Activated naive CD8-positive, alpha-beta T cell treated with anti-CD3 and anti-CD28 coated beads, Interleukin-2, amount 50 U/mL, for 24 hours (primary cell): Measurements from ENCODE around the gene KRT77.
"Not testable (repeated sequence)": the region's sequence is repeated elsewhere in the genome, so short reads cannot be mapped to it uniquely, and the experiment has no call there.

Source experiments
- ATAC-seq: fragments of 150-1000 bp; cut with Tn5 transposase; one replicate; pipeline ENCODE4 v1.10.0; 2021
- DNase-seq: peaks from one replicate; pipeline ENCODE4 v3.0.0; 2021
- H3K27ac Mint-ChIP-seq: one replicate; pipeline ENCODE4 v1.8.0; 2021; ENCODE audit warnings: mild to moderate bottlenecking, mixed read lengths
- H3K27me3 Mint-ChIP-seq: one replicate; pipeline ENCODE4 v1.8.0; 2021; ENCODE audit warnings: mixed read lengths
- H3K36me3 Mint-ChIP-seq: one replicate; pipeline ENCODE4 v1.8.0; 2021; ENCODE audit warnings: low read depth, mixed read lengths
- H3K4me1 Mint-ChIP-seq: one replicate; pipeline ENCODE4 v1.8.0; 2021; ENCODE audit warnings: mixed read lengths
- H3K4me3 Mint-ChIP-seq: one replicate; pipeline ENCODE4 v1.8.0; 2021; ENCODE audit warnings: mild to moderate bottlenecking, moderate library complexity, mixed read lengths
- H3K9me3 Mint-ChIP-seq: one replicate; pipeline ENCODE4 v1.8.0; 2021; ENCODE audit warnings: mixed read lengths

Gene KRT77

GRCh38 chr12:52712122-52712521, 8.8 kb upstream of the KRT77 start:
- H3K9me3 Mint-ChIP-seq, H3K4me3 Mint-ChIP-seq, ATAC-seq, H3K36me3 Mint-ChIP-seq, DNase-seq, H3K27ac Mint-ChIP-seq: not testable (repeated sequence)
- H3K4me1 Mint-ChIP-seq: peaks cover 25% of the 10 kb centered on the region
- peaks cover 28% of the 10 kb centered on the region for H3K27me3 Mint-ChIP-seq

GRCh38 chr12:52710730-52711129, 7.4 kb upstream of the KRT77 start:
- H3K4me3 Mint-ChIP-seq: no peak overlapping the region
- no peak for ATAC-seq
- no peak overlapping the region for H3K27ac Mint-ChIP-seq
- no peak for DNase-seq
- peaks cover 3% of the 10 kb centered on the region for H3K9me3 Mint-ChIP-seq
- H3K36me3 Mint-ChIP-seq: no peaks in the 10 kb centered on the region
- H3K27me3 Mint-ChIP-seq: peaks cover 25% of the 10 kb centered on the region
- peaks cover 25% of the 10 kb centered on the region for H3K4me1 Mint-ChIP-seq

DNA sequence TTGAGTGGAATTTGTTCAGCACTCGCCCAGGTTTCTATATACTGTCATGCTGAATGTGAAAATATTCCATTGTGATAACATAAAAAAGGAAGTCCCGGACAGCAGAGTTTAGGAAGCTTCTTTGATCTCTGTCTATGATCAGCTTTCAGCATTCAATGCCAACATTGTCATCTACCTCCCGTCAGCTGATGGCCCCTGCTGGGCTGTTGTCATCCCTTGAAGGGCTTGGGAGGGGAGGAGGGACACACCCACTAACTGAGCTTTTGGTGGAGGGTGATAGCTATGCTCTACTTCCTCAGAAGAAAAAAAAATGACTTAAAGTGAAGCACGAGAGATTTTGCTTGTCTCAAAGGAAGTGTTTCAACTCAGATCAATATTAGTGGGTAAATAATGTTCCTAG, 4.7 kb upstream of the KRT77 start:
- peaks cover 3% of the 10 kb centered on the region for H3K9me3 Mint-ChIP-seq
- no peak for DNase-seq
- ATAC-seq: no peak
- no peak overlapping the region for H3K4me3 Mint-ChIP-seq
- H3K27me3 Mint-ChIP-seq: peaks cover 9% of the 10 kb centered on the region
- peaks cover 11% of the 10 kb centered on the region for H3K4me1 Mint-ChIP-seq
- no peak overlapping the region for H3K27ac Mint-ChIP-seq
- H3K36me3 Mint-ChIP-seq: no peaks in the 10 kb centered on the region

DNA sequence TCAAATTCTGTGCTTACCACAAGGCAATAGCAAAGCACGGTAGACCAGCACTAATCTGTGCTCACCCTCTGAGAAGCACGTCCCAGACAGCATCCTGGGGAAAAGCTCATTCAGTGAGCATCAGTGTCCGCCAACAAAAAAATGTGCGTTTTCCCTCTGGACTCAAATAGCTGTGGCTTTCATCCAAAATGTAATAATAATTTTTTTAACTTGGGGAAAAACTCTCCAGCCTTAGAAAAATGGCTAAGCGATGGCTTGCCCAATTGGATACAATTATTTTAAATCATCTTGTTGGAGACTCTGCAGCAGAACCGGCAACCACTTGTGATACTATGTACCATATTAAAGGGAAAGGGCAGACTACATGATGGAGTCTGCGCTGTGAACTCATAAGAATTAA, 1.1 kb upstream of the KRT77 start:
- peaks cover 7% of the 10 kb centered on the region for H3K27me3 Mint-ChIP-seq
- no peak for DNase-seq
- H3K9me3 Mint-ChIP-seq: no peaks in the 10 kb centered on the region
- H3K36me3 Mint-ChIP-seq: no peaks in the 10 kb centered on the region
- no peak overlapping the region for H3K4me3 Mint-ChIP-seq
- H3K4me1 Mint-ChIP-seq: peaks cover 11% of the 10 kb centered on the region
- no peak overlapping the region for H3K27ac Mint-ChIP-seq
- ATAC-seq: no peak

- DNase-seq: no peak
- H3K27me3 Mint-ChIP-seq: peaks cover 7% of the 10 kb centered on the region
- H3K9me3 Mint-ChIP-seq: no peaks in the 10 kb centered on the region
- ATAC-seq: no peak
- no peak overlapping the region for H3K27ac Mint-ChIP-seq
- peaks cover 11% of the 10 kb centered on the region for H3K4me1 Mint-ChIP-seq
- no peak overlapping the region for H3K4me3 Mint-ChIP-seq
- H3K36me3 Mint-ChIP-seq: no peaks in the 10 kb centered on the region
Observed at GRCh38 chr12:52703878-52704277, 554 bp upstream of the KRT77 start.

DNA sequence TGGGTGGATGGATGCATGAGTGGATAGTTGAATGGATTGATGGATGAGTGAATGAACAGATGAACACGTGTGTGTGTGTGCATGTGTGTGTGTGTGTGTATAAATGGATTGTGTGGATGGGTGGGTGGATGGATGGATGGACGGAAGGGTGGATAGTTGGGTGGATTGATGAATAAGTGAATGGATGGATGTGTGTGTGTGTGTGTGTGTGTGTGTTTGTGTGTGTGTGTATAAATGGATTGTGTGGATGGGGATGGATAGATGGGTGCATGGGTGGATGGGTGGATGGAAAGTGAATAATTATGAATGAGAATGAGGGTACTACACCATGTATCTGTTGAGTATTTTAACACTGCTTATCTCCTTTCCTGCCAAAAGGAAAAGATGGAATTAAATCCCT, 986 bp downstream of the KRT77 start:
- ATAC-seq (no peak), DNase-seq (no peak)
- Mint-ChIP-seq H3K4me3 (no peak overlapping the region), H3K4me1 (no peaks in the 10 kb centered on the region), H3K9me3 (no peaks in the 10 kb centered on the region), H3K27ac (no peak overlapping the region), H3K27me3 (peaks cover 7% of the 10 kb centered on the region), H3K36me3 (no peaks in the 10 kb centered on the region)

- ATAC-seq (no peak), DNase-seq (no peak)
- Mint-ChIP-seq H3K27ac (no peak overlapping the region), H3K27me3 (peaks cover 7% of the 10 kb centered on the region), H3K9me3 (no peaks in the 10 kb centered on the region), H3K4me3 (no peak overlapping the region), H3K36me3 (no peaks in the 10 kb centered on the region), H3K4me1 (no peaks in the 10 kb centered on the region)
Observed at GRCh38 chr12:52701281-52701680, 2.0 kb downstream of the KRT77 start.

GRCh38 chr12:52699960-52700359, 3.4 kb downstream of the KRT77 start:
- no peak for DNase-seq
- Mint-ChIP-seq H3K9me3 (no peaks in the 10 kb centered on the region), H3K27ac (no peak overlapping the region), H3K36me3 (no peaks in the 10 kb centered on the region), H3K4me1 (no peaks in the 10 kb centered on the region), H3K4me3 (no peak overlapping the region), H3K27me3 (peaks cover 7% of the 10 kb centered on the region)
- ATAC-seq: no peak

- Mint-ChIP-seq H3K36me3 (no peaks in the 10 kb centered on the region), H3K4me1 (no peaks in the 10 kb centered on the region), H3K27ac (no peak overlapping the region), H3K9me3 (no peaks in the 10 kb centered on the region), H3K27me3 (peaks cover 7% of the 10 kb centered on the region), H3K4me3 (no peak overlapping the region)
- ATAC-seq (no peak), DNase-seq (no peak)
Observed at GRCh38 chr12:52699373-52699772, 4.0 kb downstream of the KRT77 start.

DNA sequence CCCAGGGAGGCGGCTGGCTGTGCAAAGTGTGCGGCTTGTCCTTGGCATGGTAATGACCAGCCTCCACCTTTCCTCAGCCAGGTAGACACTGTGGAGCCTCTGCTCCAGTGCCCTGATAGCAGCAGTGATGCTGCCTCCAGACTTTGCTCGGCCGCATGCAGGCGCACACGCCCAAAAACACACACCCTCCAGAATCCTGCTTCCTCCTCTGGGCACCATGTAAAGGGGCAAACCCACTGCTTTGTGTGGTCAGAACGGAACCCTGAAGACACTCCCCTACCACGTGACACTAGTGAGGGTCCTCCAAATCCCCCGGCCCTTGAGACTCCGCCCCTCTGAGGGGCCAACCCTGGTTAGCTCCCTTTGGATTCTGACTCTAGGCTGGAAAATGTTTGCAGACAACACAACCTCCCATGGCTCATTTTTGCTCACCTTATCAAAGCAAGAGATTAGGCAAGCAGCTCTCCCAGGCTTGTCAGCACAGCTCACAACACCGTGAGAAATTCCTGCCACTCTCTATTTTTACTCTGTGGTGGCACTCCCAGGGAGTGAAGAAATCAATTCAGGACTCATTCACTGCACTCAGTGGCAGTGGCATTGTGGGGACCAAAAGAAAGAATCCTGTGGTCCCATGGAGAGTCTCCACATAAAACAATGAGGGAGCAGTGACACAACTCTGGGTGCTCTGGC, 4.5 kb downstream of the KRT77 start:
- Mint-ChIP-seq H3K27me3 (peaks cover 7% of the 10 kb centered on the region), H3K27ac (no peak overlapping the region), H3K9me3 (no peaks in the 10 kb centered on the region), H3K36me3 (no peaks in the 10 kb centered on the region), H3K4me1 (no peaks in the 10 kb centered on the region), H3K4me3 (no peak overlapping the region)
- DNase-seq (no peak), ATAC-seq (no peak)

DNA sequence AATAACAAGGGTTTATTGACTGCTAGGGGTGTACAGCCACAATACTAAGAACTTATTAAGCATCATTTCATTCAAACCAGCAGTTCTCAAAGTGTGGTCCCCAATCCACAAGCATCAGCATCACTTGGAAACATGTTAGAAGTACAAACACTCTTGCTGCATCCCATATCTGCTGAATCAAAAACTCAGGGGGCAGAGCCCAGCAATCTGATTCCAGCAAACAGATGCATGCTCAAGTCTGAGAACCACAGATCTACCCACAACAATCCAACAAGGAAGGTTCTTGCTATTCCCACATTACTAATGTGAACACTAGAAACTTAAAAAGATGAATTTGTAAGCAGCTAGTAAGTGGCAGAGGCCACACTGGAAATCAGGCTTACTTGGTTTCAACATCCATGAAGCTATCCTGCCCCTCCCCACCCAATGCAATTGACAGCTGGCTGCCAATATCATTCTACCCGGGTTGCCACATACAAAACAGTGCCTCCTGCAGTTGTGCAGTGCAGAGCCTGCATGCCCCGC, 6.2 kb downstream of the KRT77 start:
- peaks cover 3% of the 10 kb centered on the region for H3K27me3 Mint-ChIP-seq
- no peaks in the 10 kb centered on the region for H3K9me3 Mint-ChIP-seq
- H3K4me3 Mint-ChIP-seq: no peak overlapping the region
- ATAC-seq: no peak
- no peaks in the 10 kb centered on the region for H3K4me1 Mint-ChIP-seq
- no peak for DNase-seq
- no peak overlapping the region for H3K27ac Mint-ChIP-seq
- H3K36me3 Mint-ChIP-seq: no peaks in the 10 kb centered on the region

DNA sequence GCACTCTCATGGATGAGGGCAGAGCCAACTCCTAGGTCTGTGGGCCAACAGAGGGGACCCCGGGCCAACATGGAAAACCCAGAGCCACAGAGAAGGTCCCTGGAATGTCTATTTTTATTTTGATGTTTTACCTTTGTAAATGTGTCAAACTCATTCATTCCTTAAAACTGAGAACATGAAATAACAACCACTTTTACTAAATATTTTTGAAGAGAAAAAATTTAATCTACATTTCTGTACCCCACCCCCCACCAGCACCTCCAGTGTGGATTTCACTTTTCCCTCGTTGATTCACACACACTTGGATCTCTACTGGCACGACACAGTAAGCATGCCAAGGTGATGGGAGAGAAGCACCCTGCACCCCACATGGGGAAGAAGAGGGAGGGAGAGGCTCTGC, 6.7 kb downstream of the KRT77 start:
- peaks cover 2% of the 10 kb centered on the region for H3K27me3 Mint-ChIP-seq
- DNase-seq (no peak), ATAC-seq (no peak)
- H3K27ac Mint-ChIP-seq: no peak overlapping the region
- H3K4me3 Mint-ChIP-seq: no peak overlapping the region
- no peaks in the 10 kb centered on the region for H3K9me3 Mint-ChIP-seq
- H3K4me1 Mint-ChIP-seq: peaks cover 2% of the 10 kb centered on the region
- H3K36me3 Mint-ChIP-seq: no peaks in the 10 kb centered on the region

DNA sequence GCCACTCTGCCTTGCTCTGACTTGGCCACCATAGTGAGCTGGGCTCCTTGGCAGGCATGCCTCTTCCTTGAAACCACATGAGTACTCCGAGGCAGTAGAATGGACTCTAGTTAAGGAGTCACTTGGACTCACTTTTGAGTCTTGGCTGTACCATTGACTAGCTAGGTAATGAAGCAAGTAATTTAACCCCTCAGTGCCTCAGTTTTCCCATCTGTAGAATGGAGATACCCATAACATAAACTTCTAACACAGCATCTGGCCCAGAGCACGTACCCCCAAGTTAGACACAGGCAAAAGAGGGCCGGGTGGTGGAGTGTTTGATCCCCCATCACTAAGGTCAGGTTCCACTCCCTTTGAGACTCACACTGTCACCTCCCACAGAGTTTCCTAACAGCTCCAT, 8.3 kb downstream of the KRT77 start:
- H3K27ac Mint-ChIP-seq: no peak overlapping the region
- peaks cover 2% of the 10 kb centered on the region for H3K27me3 Mint-ChIP-seq
- peaks cover 15% of the 10 kb centered on the region for H3K4me1 Mint-ChIP-seq

GRCh38 chr12:52694151-52694550, 9.2 kb downstream of the KRT77 start:
- H3K27me3 Mint-ChIP-seq: no peaks in the 10 kb centered on the region
- no peaks in the 10 kb centered on the region for H3K36me3 Mint-ChIP-seq
- no peak overlapping the region for H3K27ac Mint-ChIP-seq
- no peak for ATAC-seq
- DNase-seq: no peak
- H3K9me3 Mint-ChIP-seq: no peaks in the 10 kb centered on the region
- no peak overlapping the region for H3K4me3 Mint-ChIP-seq
- peaks cover 15% of the 10 kb centered on the region for H3K4me1 Mint-ChIP-seq

More for the DNA sequence above, 8.3 kb downstream of the KRT77 start:
- Mint-ChIP-seq H3K36me3 (no peaks in the 10 kb centered on the region), H3K4me3 (no peak overlapping the region), H3K9me3 (no peaks in the 10 kb centered on the region)
- no peak for ATAC-seq
- DNase-seq: no peak

DNA sequence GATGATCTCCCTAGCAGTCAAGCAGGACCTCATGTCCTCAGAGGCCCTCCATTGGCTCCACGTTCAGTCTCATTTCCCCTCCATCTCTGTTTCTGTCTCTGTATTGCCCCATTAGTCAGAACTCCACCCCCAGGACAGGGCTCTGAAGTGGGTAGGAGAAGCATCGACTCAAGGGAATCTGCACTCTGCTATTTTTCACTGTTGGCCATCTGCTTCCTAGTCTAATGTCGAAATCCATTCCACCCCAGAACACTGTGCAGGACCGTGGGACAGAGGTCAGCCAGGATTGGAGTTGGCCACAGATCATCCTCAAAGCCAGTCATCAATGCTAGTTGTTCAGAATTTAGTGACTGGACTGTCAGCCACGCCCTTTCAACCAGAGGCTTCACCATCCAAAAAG, 10.1 kb downstream of the KRT77 start:
- Mint-ChIP-seq H3K4me1 (peaks cover 19% of the 10 kb centered on the region), H3K27ac (no peak overlapping the region), H3K36me3 (no peaks in the 10 kb centered on the region), H3K4me3 (no peak overlapping the region), H3K27me3 (no peaks in the 10 kb centered on the region), H3K9me3 (no peaks in the 10 kb centered on the region)
- DNase-seq (no peak), ATAC-seq (no peak)

DNA sequence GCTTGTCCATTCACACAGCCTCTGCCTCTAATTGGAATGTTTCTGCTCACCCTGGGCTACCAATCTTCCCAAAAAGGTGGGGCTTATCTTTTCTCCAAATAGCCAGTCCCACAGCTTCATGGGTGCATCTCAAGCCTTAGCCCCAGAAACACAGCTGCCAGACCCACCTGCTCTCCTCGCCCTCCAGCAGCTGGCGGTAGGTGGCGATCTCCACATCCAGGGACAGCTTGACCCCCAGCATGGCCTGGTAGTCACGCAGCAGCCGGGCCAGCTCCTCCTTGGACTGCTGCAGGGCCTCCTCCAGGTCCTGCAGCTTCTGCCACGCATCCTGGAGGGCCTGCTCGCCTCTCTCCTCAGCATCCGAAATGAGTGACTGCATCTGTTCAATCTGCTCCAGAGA, 11.1 kb downstream of the KRT77 start:
- H3K4me1 Mint-ChIP-seq: peaks cover 26% of the 10 kb centered on the region
- ATAC-seq (no peak), DNase-seq (no peak)
- no peaks in the 10 kb centered on the region for H3K9me3 Mint-ChIP-seq
- H3K36me3 Mint-ChIP-seq: no peaks in the 10 kb centered on the region
- H3K27me3 Mint-ChIP-seq: no peaks in the 10 kb centered on the region
- no peak overlapping the region for H3K4me3 Mint-ChIP-seq
- no peak overlapping the region for H3K27ac Mint-ChIP-seq
